K562 (cell line): ENCODE results near the gene BAD. TPM values are rescaled to one million over a fixed set of nuclear protein-coding genes. Genes with fewer than 3 reads are reported as not detected.

Experiments
- ATAC-seq: fragments of 200-7000 bp; cut with Tn5 transposase; 3 replicates; pipeline ENCODE4 v1.9.1; 2020; ENCODE audit warnings: moderate library complexity
- BruUV-seq: library from RNA; stranded (reverse); fragments of 400-500 nt; replicated peaks from 2 replicates; lab custom pipeline; 2021; lab: Mats Ljungman, UMichigan
- CTCF ChIA-PET: fragments of 300-600 bp; formaldehyde crosslinking; extraction: SDS; loops from one replicate; lab custom pipeline; 2021; ENCODE audit warnings: low intra/inter-chr PET ratio; lab: Yijun Ruan, JAX
- POLR2A ChIA-PET: fragments of 300-600, 350-650 bp; sonication (Branson Sonifier 250); formaldehyde crosslinking; extraction: SDS; loops from one replicate; lab custom pipeline; 2021; ENCODE audit warnings: antibody characterized with exemption, inconsistent platforms; lab: Yijun Ruan, JAX
- DNase-seq, 4 experiments: peaks; one replicate each; pipeline versions ENCODE4 v3.0.0 to v3.0.0-alpha.2; 2011 to 2018; ENCODE audit warnings: low spot score in 3 of 4, mixed read lengths in 3 of 4; ENCODE audit errors: extremely low read depth in 1 of 4
- FAIRE-seq: peaks from 2 replicates; lab custom pipeline; 2011; peaks lifted over from hg19 to GRCh38; lab: Jason Lieb, UNC
- H2AFZ ChIP-seq: 2 replicates; pipeline ENCODE4 v1.6.0; 2011; ENCODE audit warnings: low read depth, low read length, control low read depth, inconsistent platforms
- H3K27ac ChIP-seq: fragments of 200-600 bp; 3 replicates; pipeline ENCODE4 v1.8.0; 2011; ENCODE audit warnings: low read depth, mild to moderate bottlenecking, control low read depth, inconsistent platforms, low read length, moderate library complexity, mixed read lengths; ENCODE audit errors: extremely low read depth
- H3K27me3 ChIP-seq, 2 experiments: fragments of 300-600 bp in 1 of 2; 2 replicates in 1 of 2; 3 replicates in 1 of 2; pipeline versions ENCODE4 v1.6.0 to v1.8.0; 2011; ENCODE audit warnings: inconsistent platforms in 2 of 2, low read length in 2 of 2, mild to moderate bottlenecking in 1 of 2, mixed read lengths in 1 of 2, moderate library complexity in 1 of 2; ENCODE audit not compliant: control insufficient read depth in 2 of 2, insufficient read depth in 2 of 2
- H3K36me3 ChIP-seq: fragments of 300-600 bp; 3 replicates; pipeline ENCODE4 v1.8.0; 2011; ENCODE audit warnings: mild to moderate bottlenecking, low read length, inconsistent platforms; ENCODE audit not compliant: control insufficient read depth, insufficient read depth
- H3K4me1 ChIP-seq, 2 experiments: fragments of 200-600 bp in 1 of 2; replicated peaks in 1 of 2; 2 replicates in 1 of 2; 3 replicates in 1 of 2; pipeline versions ENCODE4 v1.5.1 to v1.8.0; 2011; ENCODE audit warnings: inconsistent platforms in 2 of 2, low read length in 2 of 2, mild to moderate bottlenecking in 1 of 2, mixed read lengths in 1 of 2, moderate library complexity in 1 of 2; ENCODE audit not compliant: control insufficient read depth in 2 of 2, insufficient read depth in 2 of 2
- H3K4me2 ChIP-seq: 2 replicates; pipeline ENCODE4 v1.6.1; 2011; ENCODE audit warnings: low read length, control low read depth, inconsistent platforms, mixed read lengths; ENCODE audit not compliant: insufficient read depth
- H3K4me3 ChIP-seq: fragments of 200-600 bp; sonication (generic), shearing (Covaris generic); 2 replicates; pipeline ENCODE4 v1.5.1; 2016; ENCODE audit warnings: control low read depth, inconsistent platforms
- H3K79me2 ChIP-seq: fragments of 200-600 bp; 3 replicates; pipeline ENCODE4 v1.8.0; 2011; ENCODE audit warnings: low read length, inconsistent platforms; ENCODE audit not compliant: control insufficient read depth, insufficient read depth
- H3K9ac ChIP-seq, 2 experiments: 2 replicates each; pipeline versions ENCODE4 v1.6.0 to v1.6.1; 2011; ENCODE audit warnings: low read depth in 2 of 2, low read length in 2 of 2, control low read depth in 1 of 2, inconsistent platforms in 1 of 2, mild to moderate bottlenecking in 1 of 2, mixed read lengths in 1 of 2; ENCODE audit not compliant: insufficient read depth in 1 of 2
- H3K9me1 ChIP-seq: one replicate; pipeline ENCODE4 v1.6.0; 2011; ENCODE audit warnings: inconsistent platforms, mild to moderate bottlenecking, low read length, moderate library complexity; ENCODE audit not compliant: control insufficient read depth, insufficient read depth
- H3K9me3 ChIP-seq: replicated peaks from 2 replicates; pipeline ENCODE4 v1.5.1; 2011; ENCODE audit warnings: low read depth, low read length, inconsistent platforms; ENCODE audit not compliant: control insufficient read depth, insufficient read depth
- H4K20me1 ChIP-seq: replicated peaks from 2 replicates; pipeline ENCODE4 v1.6.1; 2011; ENCODE audit warnings: low read length, inconsistent platforms, mixed read lengths; ENCODE audit not compliant: control insufficient read depth, insufficient read depth
- AFF1 ChIP-seq, 2 experiments: fragments of 450-650 bp; IDR thresholded peaks; 2 replicates each; pipeline ENCODE4 v1.6.1; 2018; ENCODE audit warnings: mild to moderate bottlenecking in 2 of 2, low read depth in 1 of 2; ENCODE audit not compliant: partially characterized antibody in 2 of 2
- CCAR2 ChIP-seq: fragments of 200-400 bp; formaldehyde crosslinking; IDR thresholded peaks from 2 replicates; pipeline ENCODE4 v1.6.1; 2017; ENCODE audit warnings: mild to moderate bottlenecking, low read depth, low read length
- CTCF ChIP-seq, 3 experiments: IDR thresholded peaks in 2 of 3; conservative IDR thresholded peaks in 1 of 3; 2 replicates each; pipeline ENCODE4 v1.5.1; 2011 to 2012; ENCODE audit warnings: low read length in 3 of 3, mild to moderate bottlenecking in 3 of 3, control low read depth in 2 of 3, improper control_type of control experiment in 1 of 3, inconsistent platforms in 1 of 3, low read depth in 1 of 3, mixed read lengths in 1 of 3, moderate library complexity in 1 of 3; ENCODE audit not compliant: insufficient read depth in 2 of 3
- ELF1 ChIP-seq: fragments of 200-800 bp; sonication (Bioruptor generic); IDR thresholded peaks from 2 replicates; pipeline ENCODE4 v1.6.1; 2016; ENCODE audit warnings: missing genetic modification characterization, missing compliant biosample characterization
- HCFC1 ChIP-seq: IDR thresholded peaks from 2 replicates; pipeline ENCODE4 v1.6.1; 2012; ENCODE audit warnings: low read depth, low read length, improper control_type of control experiment
- HDAC1 ChIP-seq, 2 experiments: fragments of 450-650 bp; IDR thresholded peaks; 2 replicates each; pipeline ENCODE4 v1.6.1; 2016 to 2017; ENCODE audit warnings: inconsistent platforms in 1 of 2, mild to moderate bottlenecking in 1 of 2, moderate library complexity in 1 of 2
- MNT ChIP-seq, 2 experiments: fragments of 450-650 bp; conservative IDR thresholded peaks; 2 replicates each; pipeline ENCODE4 v1.6.1; 2017; ENCODE audit warnings: mild to moderate bottlenecking in 2 of 2, moderate library complexity in 2 of 2
- MTF1 ChIP-seq: fragments of 250-450 bp; sonication (Bioruptor Pico); IDR thresholded peaks from 2 replicates; pipeline ENCODE4 v1.9.0; 2021; ENCODE audit warnings: moderate library complexity, mild to moderate bottlenecking, inconsistent platforms, borderline replicate concordance
- SIN3A ChIP-seq, 2 experiments: fragments of 150-350 bp in 1 of 2; IDR thresholded peaks; 2 replicates each; pipeline ENCODE4 v1.6.1; 2011 to 2016; ENCODE audit warnings: borderline replicate concordance in 2 of 2, low read depth in 2 of 2, low read length in 2 of 2, mild to moderate bottlenecking in 2 of 2, moderate library complexity in 2 of 2; ENCODE audit not compliant: control insufficient read depth in 1 of 2
- SPI1 ChIP-seq: IDR thresholded peaks from 2 replicates; pipeline ENCODE4 v1.6.1; 2011; ENCODE audit warnings: low read depth, low read length, control low read depth, borderline replicate concordance
- ZFX ChIP-seq: sonication (generic); formaldehyde crosslinking; IDR thresholded peaks from 2 replicates; pipeline ENCODE4 v1.8.0; 2022; ENCODE audit warnings: mild to moderate bottlenecking, missing genetic modification reagents, moderate library complexity
- WGBS: fragments of 100-300 bp; shearing (Covaris generic); methylation state at CpG from one replicate; pipeline ENCODE4 v1.1.6; 2016; ENCODE audit warnings: low coverage, mixed read lengths; ENCODE audit not compliant: insufficient coverage; ENCODE audit errors: missing lambda C conversion rate; 5-methylcytosine and 5-hydroxymethylcytosine counted together
- in situ Hi-C: fragments of 300-500 bp; cut with MboI; formaldehyde crosslinking; loops from 4 replicates; pipeline ENCODE4 v1.15.0; 2018; ENCODE audit warnings: inconsistent platforms, mixed read lengths
- intact Hi-C: fragments of 100-400 bp; cut with micrococcal nuclease; formaldehyde crosslinking; loops from 2 replicates; pipeline ENCODE4 v1.14.2; 2022
- polyA plus RNA-seq, 8 experiments: library from polyadenylated mRNA; depleted of rRNA in 4 of 8; stranded (reverse) in 5 of 8; unstranded in 3 of 8; fragments of >200 nt; fragmentation: Nextera tagmentation in 2 of 8; fragmentation: Illumina TruSeq in 1 of 8; extraction: Ambion mirVana in 2 of 8; extraction: Trizol in 1 of 8; gene quantifications; 2 replicates each; pipeline versions ENCODE4 v1.2.1 to v1.2.3, GENCODE V29; 2011 to 2014; ENCODE audit warnings: inconsistent platforms in 1 of 8, missing spikeins in 1 of 8
- total RNA-seq, 7 experiments: library from RNA; depleted of rRNA in 6 of 7; stranded (reverse); fragments of >200 nt in 6 of 7; fragmentation: Illumina TruSeq in 2 of 7; extraction: Trizol in 2 of 7; gene quantifications; 2 replicates each; pipeline versions ENCODE4 v1.2.1 to v1.2.3, GENCODE V29; 2011 to 2021; ENCODE audit warnings: low replicate concordance in 1 of 7

BAD gene
- total and polyA plus RNA-seq, 9 of the 15 experiments (the other 6 are each of a cell fraction or from before 2014, with no cell fraction given), result 0.61 to 45.6 (median 11.8) TPM

GRCh38 chr11:64252003-64252872, 32.2 kb downstream of the BAD start:
- Histone ChIP-seq H3K9me1 (no peaks in the 10 kb centered on the region), H3K27me3 (no peaks in the 10 kb centered on the region), H2AFZ (0 out of 2 replicates have a peak overlapping the region, but pooled peaks have one; percentile 51), H3K4me3 (peak overlapping the region; percentile 87), H3K79me2 (peaks cover 27% of the 10 kb centered on the region), H3K27ac (peak overlapping the region; percentile 80), H3K4me2 (peak overlapping the region; percentile 85), H3K9me3 (no peaks in the 10 kb centered on the region), H4K20me1 (peaks cover 7% of the 10 kb centered on the region), H3K36me3 (peaks cover 40% of the 10 kb centered on the region; the same call in 2 of the 3 replicates), H3K4me1 (peaks cover 30 to 86% of the 10 kb centered on the region in 2 experiments), H3K9ac (peak overlapping the region; percentile 84 to 95)
- ATAC-seq (peak; percentile 58), DNase-seq (peak; percentile 74 to 80 (median 76)), FAIRE-seq (peak; percentile 40)
- whole genome bisulfite sequencing, result 3% methylated on average over 19 of the region's 23 CpGs
- ChIA-PET CTCF (interaction anchor here (0.6 kb wide), 1 partner anchor 1347 kb away, joined by 3 read pairs; no protein-coding TSS in a partner anchor), POLR2A (interaction anchor here (0.5 to 1.8 kb wide), 8 partner anchors 9 to 366 kb away, joined by 3 to 8 read pairs (median 4); partner anchors contain the start of gene FERMT3)
- BruUV-seq, result no TSS peak
- in situ Hi-C loops, result no loop called here
- intact Hi-C loops, result no loop called here
- TF ChIP-seq ZFX (CRISPR knock-in tag) (peak; percentile 28; the same call in 1 of the 2 replicates), CCAR2 (no peak), HCFC1 (no peak), SPI1 (peak; percentile 71), AFF1 (IDR thresholded peaks at IDR 0.05; ENCODE audit: low read depth in 1 of 2, partially characterized antibody in 2 of 2) (no peak), MNT (conservative IDR thresholded peaks at IDR 0.05) (peak; percentile 37 to 40), MTF1 (CRISPR knock-in tag) (no peak), HDAC1 (IDR thresholded peaks at IDR 0.05) (peak in 1 of 2 experiments; percentile 70; a peak in 2 of 4 replicates), SIN3A (IDR thresholded peaks at IDR 0.05; ENCODE audit: borderline replicate concordance in 2 of 2, control insufficient read depth in 1 of 2, low read depth in 2 of 2, low read length in 2 of 2) (0 out of 4 replicates have a peak, but pooled peaks of 1 of the 2 experiments have one; percentile 49), ELF1 (no peak), CTCF (IDR thresholded peaks at IDR 0.05 in 2 of 3, conservative IDR thresholded peaks at IDR 0.05 in 1 of 3; ENCODE audit: insufficient read depth in 2 of 3, low read depth in 1 of 3, low read length in 3 of 3) (peak; percentile 34 to 60 (median 46))
